NCI-H2196 (cell line): ENCODE data around the gene XRCC3.

Experiments
- DNase-seq: peaks from one replicate; lab custom pipeline; 2025; ENCODE audit not compliant: unreplicated experiment; lab: John Stamatoyannopoulos, UW

The XRCC3 gene

DNA sequence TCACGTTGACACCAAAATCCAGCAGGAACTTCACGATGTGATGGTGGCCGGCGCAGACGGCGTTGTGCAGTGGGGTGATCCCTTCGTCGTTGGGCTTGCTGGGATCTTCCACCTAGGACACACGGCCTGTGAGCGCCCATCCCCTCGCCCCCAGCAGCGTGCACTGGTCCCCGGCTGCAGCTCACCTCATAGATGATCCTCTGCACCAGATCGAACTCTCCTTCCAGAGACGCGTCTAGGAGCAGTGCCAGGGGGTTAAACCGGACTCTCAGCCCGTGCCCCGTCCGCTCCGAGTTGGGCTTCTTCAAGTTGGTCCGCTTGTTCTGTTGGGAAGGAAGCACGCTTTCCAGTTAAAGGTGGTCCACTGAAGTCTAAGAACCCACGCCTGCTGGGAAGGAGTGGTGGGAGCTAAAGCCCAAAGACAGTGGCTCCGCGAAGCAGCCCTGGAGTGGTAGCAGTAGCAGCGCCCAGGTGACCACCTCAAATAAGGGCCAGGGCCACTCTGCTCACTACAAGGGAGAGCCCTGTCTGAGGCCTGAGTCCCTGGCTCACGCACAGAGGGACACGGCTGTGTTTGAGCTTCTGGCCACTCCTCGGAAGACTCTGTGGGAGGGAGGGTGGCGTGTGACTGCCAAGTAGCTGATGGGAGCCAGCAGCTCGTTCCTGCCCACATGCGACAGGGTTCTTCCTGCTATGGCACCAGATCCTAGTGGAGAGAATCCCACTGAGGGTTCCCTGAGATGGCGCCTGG lies 23.6 kb upstream of the XRCC3 start:
- DNase-seq, result no peak

DNA sequence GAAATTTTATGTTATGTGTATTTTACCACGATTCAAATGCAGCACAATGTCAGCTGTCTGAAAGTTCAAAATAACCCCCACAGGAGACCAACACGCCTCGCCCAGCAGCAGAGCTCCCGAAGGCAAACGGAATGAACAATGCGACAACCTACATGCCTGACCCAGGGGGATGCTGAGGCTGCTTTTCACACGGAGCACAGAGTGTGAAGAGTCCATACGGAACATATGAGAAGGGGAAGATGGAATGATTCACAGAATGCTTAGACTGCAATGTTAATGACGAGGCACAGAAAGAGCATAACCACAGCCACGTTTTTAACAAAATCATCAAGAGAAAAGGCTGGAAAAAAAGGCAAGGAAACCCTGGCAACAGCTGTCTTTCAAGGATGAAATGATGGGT lies 22.9 kb upstream of the XRCC3 start:
- DNase-seq, result no peak

DNA sequence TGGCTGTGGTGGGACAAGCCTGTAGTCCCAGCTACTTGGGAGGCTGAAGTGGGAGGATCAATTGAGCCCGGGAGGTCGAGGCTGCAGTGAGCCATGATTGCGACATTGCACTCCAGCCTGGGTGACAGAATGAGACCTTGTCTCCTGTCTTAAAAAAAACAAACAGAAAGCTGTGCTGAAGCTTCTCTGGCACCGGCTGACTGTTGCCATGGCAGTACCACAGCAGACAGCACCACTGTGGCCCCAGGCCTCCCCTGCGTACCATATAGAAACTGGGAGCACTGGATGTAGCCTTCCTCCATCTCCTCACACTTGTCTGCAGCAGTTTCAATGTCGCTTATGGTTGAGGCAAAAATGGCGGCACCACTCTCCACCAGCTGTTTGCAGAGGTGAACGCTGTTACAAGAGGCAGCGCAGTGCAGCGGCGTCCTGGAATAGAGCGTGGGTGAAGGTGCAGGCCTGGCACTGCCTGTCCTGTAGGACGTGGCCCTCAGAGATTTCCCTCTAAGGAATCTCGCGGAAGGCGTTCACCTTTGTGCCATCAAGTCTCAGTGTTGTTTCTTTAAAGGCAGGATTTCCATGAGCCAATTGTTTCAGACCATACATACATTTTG lies 22.3 kb upstream of the XRCC3 start:
- no peak for DNase-seq

- DNase-seq, result no peak
These were observed 21.5 kb upstream of the XRCC3 start for GRCh38 chr14:103736546-103737431.

DNA sequence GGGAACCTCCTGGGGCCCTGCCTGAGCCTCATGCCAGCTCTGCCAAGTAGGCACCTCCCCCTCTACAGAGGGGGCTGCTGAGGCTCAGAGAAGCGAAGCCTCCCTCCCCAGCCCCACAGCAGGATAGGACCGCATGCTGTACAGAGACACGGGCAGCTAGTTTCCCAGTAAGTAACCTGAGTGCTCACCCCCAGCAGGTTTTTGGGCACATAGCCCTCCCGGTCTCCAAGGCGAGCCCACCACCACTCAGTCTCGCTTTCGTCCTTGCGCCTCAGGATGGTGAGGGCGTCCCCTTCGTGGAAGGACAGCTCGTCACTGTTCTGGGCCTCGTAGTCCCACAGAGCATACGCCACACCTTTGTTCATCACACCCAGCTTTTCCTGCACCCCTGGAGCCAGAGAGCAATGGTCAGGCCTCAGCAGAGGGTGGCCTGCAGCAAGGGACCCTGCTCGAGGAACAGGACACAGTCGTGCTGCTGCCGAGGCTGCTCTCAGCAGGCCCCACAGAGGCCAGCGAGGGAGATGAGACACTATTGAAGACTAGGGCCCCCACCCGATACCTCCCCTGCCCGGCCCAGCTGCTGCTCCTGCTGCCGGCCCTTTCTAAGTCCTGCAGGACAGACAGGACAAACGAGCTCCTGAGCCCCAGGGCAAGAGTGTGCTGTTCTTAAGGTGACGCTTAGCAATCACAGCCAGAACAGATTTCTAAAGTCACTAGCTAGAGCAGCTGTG lies 20.7 kb upstream of the XRCC3 start:
- no peak for DNase-seq

- no peak for DNase-seq
These were observed 20.2 kb upstream of the XRCC3 start for GRCh38 chr14:103735439-103735814.

DNA sequence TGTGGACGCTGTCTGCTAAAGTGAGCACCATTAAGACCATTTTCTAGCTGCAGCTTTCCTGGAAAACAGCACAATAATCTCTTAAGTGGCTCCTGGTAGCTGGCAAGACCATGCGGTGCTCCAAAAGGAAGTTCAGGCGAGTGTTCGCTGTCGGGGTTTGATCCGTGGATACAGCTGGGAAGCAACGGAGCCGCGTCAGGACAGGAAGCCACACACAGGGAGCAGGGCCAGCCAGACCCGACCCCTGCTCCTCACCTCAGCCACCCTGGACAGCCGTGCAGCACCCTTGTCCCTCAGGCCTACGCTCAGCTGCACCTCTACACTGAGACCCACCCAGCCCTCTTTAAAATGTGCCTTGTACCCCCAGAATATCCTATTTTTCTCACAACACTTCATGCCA lies 19.8 kb upstream of the XRCC3 start:
- no peak for DNase-seq

- DNase-seq, result no peak
These were observed 19.0 kb upstream of the XRCC3 start for GRCh38 chr14:103734081-103734888.

DNA sequence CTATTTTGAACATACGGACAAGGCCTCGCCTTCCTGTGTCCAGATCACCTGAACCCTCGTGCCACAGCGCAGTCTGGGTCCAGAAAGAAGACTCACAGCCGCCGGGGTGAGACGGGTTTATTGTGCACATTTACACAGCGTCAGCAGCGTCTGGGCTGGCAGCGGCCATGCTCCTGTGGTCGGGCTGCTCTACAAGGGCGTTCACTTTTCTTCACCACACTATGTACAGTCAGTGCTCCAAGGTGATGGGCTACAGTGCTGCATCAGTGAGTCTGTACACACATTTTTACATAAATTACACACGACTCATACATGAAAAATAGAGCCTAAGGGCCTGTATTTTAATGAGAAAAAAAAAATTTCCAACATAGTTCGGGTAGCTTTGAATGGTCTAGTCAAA lies 18.4 kb upstream of the XRCC3 start:
- DNase-seq, result no peak

GRCh38 chr14:103732868-103733620 lies 17.8 kb upstream of the XRCC3 start:
- no peak for DNase-seq

- DNase-seq, result no peak
These were observed 16.9 kb upstream of the XRCC3 start for GRCh38 chr14:103731916-103732867.

- DNase-seq, result no peak
These were observed 16.2 kb upstream of the XRCC3 start for GRCh38 chr14:103731481-103731880.

DNA sequence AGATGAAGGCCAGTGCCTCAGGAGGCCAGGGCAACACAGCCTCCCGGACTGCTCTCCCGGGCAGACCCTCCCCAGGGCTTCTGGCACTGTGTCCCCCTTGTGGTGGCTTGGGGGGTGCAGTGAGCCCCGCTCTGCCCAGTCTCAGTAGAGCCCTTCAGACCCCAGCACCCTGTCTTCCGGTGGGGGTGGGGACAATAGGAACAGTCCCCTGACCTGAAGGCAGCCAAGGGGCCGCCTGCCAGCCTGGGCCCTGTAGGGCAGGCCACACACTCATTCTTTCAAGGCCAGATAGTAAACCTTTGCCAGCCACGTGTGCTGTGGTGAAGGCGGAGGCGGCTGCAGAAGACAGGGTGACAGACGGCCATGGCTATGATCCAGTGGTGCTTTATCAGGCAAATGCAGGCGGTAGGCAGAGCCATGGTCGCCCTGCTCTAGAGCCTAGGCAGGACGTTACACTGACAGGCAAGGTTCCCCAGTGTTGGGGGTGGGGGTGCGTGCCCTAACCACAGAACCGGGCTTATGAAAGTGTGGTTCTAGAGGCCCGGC lies 15.3 kb upstream of the XRCC3 start:
- DNase-seq, result no peak

DNA sequence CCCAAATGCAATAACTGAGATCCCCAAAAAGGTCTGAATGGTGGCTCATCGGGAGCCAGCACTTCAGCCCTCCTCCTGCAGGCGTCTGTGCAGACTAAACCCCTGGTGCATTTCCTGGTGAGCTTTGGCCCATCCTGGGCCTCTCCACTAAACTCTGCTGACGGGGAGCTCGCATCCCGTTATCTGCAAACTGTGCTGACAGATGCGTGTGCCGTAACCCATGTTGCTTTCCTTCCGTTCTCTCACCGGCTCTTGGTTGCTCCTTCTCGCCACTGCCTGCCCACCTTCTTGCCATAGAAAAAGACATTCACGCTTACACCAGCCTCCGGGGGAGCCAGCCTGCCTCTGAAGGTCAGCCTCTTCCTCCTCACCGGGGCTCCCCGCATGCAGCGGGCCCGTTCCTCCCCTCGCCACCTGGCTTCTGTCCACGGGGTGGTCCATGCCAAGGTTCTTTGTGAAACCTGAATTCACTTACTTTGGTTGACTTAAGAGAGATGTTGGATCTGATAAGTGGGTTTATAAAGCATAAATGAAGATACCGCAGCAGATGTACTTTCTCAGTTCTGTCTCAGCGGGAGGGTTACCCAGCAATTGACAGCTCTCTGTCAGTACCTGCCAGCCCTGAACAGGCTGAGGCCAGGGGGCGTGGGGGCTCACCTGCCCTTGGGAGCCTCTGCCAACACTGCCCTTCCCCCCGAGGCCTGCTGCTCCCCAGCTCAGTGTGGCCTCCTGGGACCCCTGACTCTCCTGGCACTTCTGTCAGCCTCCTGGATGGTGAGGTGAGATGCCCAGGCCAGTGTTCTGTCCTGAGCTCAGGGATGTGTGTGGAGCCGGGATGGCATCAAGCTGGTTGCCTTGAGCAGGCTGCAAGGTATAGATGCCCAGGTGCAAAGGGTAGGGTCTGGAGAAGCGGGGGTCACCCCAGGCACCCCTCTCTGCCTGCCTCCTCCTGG lies 14.5 kb upstream of the XRCC3 start:
- DNase-seq, result no peak

GRCh38 chr14:103728721-103729120 lies 13.5 kb upstream of the XRCC3 start:
- DNase-seq, result no peak

DNA sequence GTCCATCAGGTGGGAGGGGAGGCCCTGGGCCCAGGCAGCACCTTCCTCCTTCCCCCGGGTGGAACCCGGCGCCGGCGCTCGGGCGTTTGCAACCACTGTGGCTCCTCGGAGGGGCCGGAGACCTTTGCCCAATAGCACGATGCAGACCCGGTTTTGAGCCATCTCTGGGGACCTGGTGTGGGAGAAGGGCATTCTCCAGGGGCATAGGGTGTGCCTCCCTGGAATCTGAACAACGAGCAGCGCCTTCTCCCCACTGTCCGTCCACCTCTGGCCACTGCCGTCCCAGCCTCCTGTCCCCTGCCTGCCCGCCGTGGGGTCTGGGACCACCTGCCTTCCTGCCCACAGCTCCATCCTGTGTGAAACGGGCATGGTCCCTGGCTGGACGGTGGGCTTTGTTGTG lies 12.9 kb upstream of the XRCC3 start:
- DNase-seq, result no peak

GRCh38 chr14:103727313-103727980 lies 12.2 kb upstream of the XRCC3 start:
- no peak for DNase-seq
